HL-60 (cell line): ENCODE results near the gene ATF6.

ENCODE experiments used
- DNase-seq, 2 experiments: peaks; one replicate each; pipeline ENCODE4 v3.0.0-alpha.2; 2010 to 2020; ENCODE audit warnings: low read depth in 1 of 2, low spot score in 1 of 2
- H3K27ac ChIP-seq: fragments of 250-450 bp; sonication (Bioruptor Pico); replicated peaks from 2 replicates; pipeline ENCODE4 v1.5.1; 2020; ENCODE audit warnings: mild to moderate bottlenecking, moderate library complexity
- H3K27me3 ChIP-seq: fragments of 250-450 bp; sonication (Bioruptor Pico); 2 replicates; pipeline ENCODE4 v1.5.1; 2021; ENCODE audit warnings: mild to moderate bottlenecking, moderate library complexity; ENCODE audit not compliant: insufficient read depth, poor library complexity, severe bottlenecking
- H3K4me3 ChIP-seq: replicated peaks from 2 replicates; pipeline ENCODE4 v1.5.1; 2011; ENCODE audit warnings: mild to moderate bottlenecking, control low read depth, low read length; ENCODE audit not compliant: insufficient read depth
- GABPA ChIP-seq: IDR thresholded peaks from 2 replicates; pipeline ENCODE4 v1.6.1; 2012; ENCODE audit warnings: low read depth
- POLR2AphosphoS5 ChIP-seq: IDR thresholded peaks from 2 replicates; pipeline ENCODE4 v1.6.1; 2012; ENCODE audit warnings: low read depth
- SPI1 ChIP-seq: IDR thresholded peaks from 2 replicates; pipeline ENCODE4 v1.6.1; 2012; ENCODE audit warnings: low read depth, mild to moderate bottlenecking, borderline replicate concordance
- TF ChIP-seq, protein P1 (sequence below): IDR thresholded peaks from 2 replicates; pipeline ENCODE4 v1.6.1; 2012; ENCODE audit warnings: low read depth; ENCODE audit not compliant: insufficient replicate concordance
- TF ChIP-seq, protein P2 (sequence below): IDR thresholded peaks from one replicate; pipeline ENCODE4 v1.5.1; 2011; ENCODE audit warnings: low read length, control low read depth, inconsistent platforms; ENCODE audit not compliant: insufficient read depth

Gene ATF6

DNA sequence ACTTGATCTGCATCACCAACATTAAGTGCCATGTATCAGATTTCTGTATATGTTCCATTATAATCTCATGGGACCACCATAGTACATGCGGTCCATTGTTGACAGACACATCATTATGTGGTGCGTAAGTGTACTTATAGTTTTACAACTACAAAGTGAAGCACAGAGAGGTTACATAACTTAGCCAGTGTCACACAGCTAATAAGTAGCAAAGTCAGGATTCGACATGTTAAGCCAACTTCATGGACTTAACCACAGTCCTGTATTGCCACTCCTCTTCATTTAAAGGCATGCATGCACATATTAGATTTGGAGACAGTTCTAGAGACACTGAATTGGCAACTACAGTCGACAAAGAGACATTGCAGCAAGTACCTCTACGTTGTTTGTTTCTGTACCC is 120.5 kb downstream of the ATF6 start:
- no peak for TF ChIP-seq SPI1
- TF ChIP-seq, protein P1, sequence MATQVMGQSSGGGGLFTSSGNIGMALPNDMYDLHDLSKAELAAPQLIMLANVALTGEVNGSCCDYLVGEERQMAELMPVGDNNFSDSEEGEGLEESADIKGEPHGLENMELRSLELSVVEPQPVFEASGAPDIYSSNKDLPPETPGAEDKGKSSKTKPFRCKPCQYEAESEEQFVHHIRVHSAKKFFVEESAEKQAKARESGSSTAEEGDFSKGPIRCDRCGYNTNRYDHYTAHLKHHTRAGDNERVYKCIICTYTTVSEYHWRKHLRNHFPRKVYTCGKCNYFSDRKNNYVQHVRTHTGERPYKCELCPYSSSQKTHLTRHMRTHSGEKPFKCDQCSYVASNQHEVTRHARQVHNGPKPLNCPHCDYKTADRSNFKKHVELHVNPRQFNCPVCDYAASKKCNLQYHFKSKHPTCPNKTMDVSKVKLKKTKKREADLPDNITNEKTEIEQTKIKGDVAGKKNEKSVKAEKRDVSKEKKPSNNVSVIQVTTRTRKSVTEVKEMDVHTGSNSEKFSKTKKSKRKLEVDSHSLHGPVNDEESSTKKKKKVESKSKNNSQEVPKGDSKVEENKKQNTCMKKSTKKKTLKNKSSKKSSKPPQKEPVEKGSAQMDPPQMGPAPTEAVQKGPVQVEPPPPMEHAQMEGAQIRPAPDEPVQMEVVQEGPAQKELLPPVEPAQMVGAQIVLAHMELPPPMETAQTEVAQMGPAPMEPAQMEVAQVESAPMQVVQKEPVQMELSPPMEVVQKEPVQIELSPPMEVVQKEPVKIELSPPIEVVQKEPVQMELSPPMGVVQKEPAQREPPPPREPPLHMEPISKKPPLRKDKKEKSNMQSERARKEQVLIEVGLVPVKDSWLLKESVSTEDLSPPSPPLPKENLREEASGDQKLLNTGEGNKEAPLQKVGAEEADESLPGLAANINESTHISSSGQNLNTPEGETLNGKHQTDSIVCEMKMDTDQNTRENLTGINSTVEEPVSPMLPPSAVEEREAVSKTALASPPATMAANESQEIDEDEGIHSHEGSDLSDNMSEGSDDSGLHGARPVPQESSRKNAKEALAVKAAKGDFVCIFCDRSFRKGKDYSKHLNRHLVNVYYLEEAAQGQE: no peak
- DNase-seq: no peak
- H3K27ac ChIP-seq: no peak overlapping the region
- H3K27me3 ChIP-seq: no peaks in the 10 kb centered on the region
- H3K4me3 ChIP-seq: no peak overlapping the region

DNA sequence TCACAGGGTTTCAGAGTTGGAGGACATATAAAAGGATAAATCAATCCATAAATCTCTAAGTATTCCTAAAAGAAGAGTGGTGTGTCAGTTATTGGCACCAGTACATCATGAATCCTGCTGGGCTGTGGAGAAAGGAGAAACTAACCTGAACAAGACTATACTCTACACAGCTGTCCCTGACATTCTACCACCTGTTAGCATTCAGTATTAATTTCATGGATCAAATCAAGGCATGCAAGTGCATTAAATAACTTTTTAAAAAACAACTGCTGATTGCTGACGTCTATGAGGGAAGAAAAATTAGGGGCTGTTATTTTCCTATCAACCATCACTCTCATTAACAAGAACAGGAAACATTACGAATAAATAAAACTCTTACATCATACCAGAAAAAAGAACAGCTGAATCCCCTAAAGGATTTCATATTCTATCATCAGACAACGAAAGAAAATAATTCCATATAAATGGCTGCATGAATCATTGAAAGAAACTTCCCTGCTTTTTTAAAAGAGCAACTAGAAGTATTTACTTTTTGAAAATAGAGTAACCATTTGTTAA is 121.7 kb downstream of the ATF6 start:
- DNase-seq: no peak

DNA sequence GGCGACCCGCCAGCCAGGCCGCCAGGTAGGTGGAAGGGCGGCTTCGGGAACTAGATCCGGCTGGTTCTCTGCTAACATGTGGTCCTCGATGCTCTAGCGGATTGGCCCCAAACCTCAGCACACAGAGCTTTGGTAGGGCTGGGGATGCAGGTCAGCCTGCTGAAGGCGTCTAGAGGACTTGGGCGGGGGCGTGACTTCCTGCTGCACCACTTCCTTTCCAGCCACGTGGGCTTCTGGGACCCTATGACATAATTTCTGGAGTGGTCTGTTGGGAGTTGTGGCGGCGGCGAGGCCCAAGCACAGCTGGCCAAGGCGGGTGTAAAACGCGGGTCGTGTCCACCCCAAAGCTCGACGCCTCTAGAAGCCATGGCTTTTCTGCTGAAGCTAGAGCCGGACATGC is 124.5 kb downstream of the ATF6 start:
- H3K27me3 ChIP-seq: no peaks in the 10 kb centered on the region
- no peak for TF ChIP-seq GABPA
- no peak for TF ChIP-seq SPI1
- TF ChIP-seq, protein P2, sequence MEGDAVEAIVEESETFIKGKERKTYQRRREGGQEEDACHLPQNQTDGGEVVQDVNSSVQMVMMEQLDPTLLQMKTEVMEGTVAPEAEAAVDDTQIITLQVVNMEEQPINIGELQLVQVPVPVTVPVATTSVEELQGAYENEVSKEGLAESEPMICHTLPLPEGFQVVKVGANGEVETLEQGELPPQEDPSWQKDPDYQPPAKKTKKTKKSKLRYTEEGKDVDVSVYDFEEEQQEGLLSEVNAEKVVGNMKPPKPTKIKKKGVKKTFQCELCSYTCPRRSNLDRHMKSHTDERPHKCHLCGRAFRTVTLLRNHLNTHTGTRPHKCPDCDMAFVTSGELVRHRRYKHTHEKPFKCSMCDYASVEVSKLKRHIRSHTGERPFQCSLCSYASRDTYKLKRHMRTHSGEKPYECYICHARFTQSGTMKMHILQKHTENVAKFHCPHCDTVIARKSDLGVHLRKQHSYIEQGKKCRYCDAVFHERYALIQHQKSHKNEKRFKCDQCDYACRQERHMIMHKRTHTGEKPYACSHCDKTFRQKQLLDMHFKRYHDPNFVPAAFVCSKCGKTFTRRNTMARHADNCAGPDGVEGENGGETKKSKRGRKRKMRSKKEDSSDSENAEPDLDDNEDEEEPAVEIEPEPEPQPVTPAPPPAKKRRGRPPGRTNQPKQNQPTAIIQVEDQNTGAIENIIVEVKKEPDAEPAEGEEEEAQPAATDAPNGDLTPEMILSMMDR: no peak
- TF ChIP-seq, protein P1: no peak
- no peak for TF ChIP-seq POLR2AphosphoS5
- H3K27ac ChIP-seq: no peak overlapping the region
- DNase-seq: no peak
- H3K4me3 ChIP-seq: no peak overlapping the region

More for the DNA sequence above, 121.7 kb downstream of the ATF6 start:
- Histone ChIP-seq H3K27ac (no peak overlapping the region), H3K4me3 (no peak overlapping the region), H3K27me3 (no peaks in the 10 kb centered on the region)
- TF ChIP-seq POLR2AphosphoS5: no peak
- TF ChIP-seq, protein P1: no peak
- TF ChIP-seq SPI1: no peak
- no peak for TF ChIP-seq GABPA
- TF ChIP-seq, protein P2: no peak
